Ecto neural progenitor cell (in vitro differentiated cells): ENCODE results near the gene GAD1.
A peak's percentile ranks its signal among the peaks of the same experiment; 100 is the strongest.

ENCODE experiments used
- DNase-seq: peaks from one replicate; pipeline ENCODE4 v3.0.0-alpha.2; 2018; ENCODE audit warnings: low spot score

GAD1 gene

DNA sequence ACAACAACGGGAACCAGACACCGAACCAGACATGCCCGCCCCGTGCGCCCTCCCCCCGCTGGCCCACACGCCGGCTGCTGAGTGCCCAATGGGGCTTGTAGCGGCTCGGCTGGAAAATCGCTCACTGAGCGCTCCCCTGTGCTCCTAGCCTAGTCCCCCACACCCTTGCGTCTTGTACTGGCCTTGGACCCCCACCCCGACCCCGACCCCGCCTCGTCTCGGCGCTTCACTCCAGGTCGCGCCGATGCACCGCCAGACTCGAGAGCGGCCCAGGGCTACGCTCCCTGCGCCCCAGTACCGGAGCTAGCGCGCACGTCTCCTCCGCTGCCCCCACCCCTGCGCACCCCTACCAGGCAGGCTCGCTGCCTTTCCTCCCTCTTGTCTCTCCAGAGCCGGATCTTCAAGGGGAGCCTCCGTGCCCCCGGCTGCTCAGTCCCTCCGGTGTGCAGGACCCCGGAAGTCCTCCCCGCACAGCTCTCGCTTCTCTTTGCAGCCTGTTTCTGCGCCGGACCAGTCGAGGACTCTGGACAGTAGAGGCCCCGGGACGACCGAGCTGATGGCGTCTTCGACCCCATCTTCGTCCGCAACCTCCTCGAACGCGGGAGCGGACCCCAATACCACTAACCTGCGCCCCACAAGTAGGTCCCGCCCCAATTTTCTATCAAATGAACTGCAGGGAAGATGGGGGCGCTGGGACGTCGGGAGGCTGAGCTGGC, 1.5 kb downstream of the GAD1 start:
- peak; percentile 76 for DNase-seq

DNA sequence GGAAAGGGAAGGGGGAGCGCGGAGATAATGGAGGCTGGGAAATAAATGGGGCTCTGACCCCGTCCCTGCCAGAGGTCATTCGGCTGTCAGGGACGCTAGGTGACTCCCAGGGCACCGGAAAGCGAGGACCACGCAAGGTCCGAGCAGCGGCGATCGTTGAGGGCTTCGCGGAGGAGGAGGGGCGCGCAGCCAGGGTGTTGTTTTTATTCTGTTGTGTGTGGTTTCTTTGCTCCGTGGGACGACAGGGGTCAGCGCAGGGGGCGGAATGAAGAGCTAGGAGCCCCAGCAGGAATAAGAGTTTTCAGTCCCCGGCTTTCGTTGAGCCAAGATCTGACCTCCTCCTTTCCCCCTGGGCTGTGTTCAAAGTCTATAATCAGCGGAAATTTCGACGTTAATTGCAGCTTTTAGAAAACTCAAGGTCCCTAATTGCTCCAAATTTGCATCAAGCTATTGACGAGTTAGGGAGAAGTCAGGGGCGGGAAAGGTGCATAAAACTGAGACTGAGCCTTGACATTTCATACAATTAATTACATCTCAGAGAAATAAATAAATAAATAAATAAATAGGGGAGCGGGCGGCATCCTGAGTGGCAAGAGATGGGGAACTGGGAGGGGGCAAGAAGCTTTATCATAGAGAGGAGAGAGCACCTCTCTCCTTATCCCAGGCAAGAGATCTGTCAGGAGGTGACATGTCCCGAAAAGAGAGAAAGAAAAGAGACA, 2.2 kb downstream of the GAD1 start:
- no peak for DNase-seq

DNA sequence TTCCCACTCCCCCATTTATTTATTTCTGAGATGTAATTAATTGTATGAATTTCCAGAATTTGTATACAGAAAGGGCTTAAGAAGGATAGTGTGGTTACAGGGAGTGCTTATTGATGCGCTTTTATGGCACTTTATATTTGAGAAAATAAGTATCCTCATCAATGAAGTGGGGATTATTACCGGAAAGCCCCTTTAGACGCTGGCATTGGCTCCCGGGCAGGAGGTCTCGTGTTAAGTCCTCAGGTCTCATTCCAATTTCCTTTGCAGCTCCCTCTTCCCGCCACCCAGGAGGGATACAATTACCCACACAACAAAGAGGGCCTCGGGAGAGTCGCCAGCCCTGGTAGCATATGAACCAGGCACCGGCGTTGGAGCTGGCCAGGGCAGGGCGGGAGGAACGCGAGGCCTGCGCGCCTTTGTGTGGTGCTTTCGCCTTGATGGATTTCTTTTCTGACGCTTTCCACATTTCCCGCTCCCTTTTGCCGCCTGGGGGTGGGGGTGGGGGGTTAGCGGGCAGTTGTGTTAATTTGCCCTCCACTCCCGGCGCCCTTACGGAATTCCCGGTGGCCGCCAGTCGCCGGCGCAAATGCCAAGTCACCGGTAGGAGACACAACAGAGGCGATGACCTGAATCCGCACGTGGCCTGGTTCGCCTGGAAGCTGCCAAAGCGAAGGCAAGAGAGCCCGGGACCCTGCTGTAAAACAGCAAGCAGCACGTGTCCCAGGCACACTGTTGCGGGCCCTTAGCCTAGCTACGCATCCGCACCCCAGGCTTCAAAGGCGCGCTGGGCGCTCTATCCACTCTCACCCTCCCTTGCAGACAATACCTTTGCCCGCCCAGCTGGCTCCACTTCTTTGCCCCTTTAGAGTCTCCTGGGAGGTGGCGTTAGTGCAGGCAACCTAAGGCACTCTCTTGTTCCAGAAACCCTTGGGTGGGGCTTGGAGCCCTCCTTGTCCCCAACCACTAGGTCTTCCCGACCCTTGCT, 3.3 kb downstream of the GAD1 start:
- DNase-seq = peak; percentile 70

DNA sequence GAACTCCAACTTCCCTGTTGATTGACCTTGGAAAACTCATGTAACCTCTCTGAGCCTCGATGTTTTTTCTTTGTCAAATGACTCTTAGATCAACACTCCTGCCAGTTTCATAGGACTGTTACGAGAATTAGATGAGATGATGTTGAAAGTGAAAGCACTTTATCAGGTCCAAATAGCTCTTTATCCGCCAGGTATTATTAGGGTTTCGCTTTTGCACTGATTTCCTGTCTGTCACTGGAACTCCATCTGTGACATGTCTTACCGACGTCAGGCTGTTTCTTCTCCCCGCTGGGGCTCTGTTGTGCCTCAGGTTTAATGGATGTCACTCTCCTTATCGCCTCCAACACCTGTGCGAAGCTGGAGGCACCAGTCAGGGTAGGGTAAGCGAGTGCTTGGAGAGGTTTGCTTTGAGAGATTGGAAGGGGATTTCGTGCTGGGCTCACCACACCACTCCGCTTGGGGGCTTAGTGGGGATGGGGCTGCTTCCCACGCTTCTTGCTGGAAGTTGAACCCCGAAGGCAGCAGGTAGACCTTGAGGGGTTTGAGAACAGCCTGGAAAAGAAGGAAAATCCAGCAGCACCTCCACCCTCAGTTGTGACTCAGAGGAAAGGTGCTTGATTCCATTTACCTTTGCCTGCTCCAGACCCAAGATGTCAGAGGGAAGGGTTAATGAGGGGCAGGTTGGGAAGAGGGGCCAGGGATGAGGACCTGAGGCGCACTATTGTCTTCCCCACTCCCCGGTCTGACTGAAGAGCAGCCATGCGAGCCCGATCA, 4.3 kb downstream of the GAD1 start:
- DNase-seq = no peak

DNA sequence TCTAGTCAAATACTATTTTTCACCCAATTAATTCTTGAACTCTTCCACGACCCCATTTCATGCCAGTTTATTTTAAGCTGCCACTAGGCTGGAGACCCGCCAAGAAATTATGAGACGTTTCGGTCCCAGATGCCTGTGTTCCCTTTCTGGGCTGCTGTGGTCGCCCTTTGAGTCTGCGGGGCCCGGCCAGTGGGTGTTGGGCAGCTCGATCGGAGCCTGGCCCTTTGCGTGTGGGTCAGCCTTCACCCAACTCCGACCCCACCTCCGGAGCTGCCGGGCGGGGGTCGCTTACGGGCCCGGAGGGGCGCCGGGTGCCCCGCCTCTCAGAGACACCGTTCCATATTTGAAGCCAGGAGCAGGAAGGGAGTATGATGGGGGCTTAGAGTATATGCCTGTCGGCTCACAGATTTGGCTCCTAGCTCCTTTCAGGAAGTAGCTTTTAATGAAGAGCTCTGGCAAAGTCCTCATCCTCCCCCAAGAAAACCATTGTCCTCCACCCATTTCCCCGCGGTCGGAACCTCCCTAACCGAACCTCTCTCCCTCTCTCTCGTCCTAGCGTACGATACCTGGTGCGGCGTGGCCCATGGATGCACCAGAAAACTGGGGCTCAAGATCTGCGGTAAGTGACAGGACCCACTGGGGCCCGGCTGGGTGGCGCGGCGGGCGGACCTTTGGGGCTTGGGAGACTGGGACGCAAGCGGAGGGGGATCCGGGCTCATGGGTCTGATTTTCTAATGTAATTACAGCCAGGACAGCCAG, 5.0 kb downstream of the GAD1 start:
- DNase-seq = no peak

DNA sequence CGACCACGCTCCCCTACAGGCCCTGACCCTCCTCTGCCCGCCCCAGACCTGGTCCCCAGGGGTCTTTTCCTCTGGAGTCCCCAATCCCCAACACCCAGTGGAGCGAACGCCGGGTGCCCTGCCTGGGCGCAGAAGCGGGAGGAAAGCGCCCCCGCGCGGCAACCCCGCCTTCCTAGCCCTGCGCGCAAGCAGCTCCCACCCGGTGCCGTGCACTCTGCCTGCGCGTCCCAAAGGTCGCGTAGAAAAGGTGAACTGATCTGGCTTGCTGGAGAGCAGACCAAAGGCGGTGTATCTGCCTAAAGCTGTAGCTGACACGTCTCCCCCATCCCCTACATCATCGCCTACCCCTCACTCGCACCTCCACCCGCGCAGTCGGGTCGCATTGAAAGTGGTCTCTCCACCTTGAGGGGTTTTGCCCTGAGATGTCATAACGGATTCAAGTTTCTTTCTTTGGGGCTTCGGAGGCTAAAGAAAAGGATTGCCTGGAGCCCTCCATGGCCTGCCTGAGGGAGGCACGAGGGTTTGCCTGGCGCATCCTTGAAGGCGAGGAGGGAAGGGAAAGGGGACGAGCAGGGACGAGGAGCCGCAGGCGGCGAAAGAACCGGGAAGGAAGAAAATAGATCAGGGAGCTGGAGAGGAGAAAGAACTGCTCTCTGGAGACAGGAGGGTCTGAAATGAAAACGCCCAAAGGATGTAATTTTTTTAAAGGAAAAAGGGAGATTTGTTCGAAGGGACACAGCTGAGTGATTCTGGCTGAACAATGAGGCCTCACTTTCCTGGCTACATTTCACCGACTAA, 5.8 kb downstream of the GAD1 start:
- peak; percentile 79 for DNase-seq

DNA sequence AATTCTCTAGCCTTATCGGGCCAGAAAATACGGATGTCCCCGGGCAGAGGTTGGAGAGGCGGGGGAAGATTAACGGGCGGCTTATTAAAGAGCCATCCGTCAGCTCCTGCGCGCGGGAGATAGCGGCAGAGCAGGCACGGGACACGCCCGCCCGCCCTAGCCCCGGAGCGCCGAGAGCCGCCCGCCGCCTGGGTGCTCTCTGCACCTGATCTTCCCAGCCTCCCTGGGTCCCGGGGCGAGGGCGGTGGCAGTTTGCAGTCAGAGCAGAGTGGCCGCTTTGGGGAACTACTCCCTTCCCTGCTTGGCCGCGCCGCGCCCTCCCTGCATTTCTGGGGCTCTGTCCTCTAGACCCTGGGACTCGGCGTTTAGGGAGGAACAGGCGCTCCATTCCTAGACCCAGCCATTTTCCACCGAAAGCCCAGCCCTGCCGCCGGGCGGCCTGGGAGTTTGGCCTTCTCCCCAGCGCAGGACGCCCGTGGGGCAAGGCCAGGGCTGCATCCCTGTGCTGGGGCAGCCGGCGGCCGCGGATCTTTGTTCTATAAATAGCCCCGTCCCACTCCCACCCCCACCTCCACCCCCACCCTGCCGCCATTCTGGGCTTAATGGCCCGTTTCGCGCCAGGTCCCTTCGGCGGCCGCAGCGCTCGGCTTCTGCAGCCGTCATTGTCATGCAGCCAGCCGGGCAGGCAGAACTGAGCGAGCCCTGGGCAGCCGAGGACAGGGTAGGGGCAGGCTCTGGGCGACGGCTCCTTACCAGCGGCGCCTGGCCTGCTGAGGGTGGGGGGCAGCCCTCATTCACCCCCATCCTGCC, 6.6 kb downstream of the GAD1 start:
- DNase-seq = peak; percentile 74

DNA sequence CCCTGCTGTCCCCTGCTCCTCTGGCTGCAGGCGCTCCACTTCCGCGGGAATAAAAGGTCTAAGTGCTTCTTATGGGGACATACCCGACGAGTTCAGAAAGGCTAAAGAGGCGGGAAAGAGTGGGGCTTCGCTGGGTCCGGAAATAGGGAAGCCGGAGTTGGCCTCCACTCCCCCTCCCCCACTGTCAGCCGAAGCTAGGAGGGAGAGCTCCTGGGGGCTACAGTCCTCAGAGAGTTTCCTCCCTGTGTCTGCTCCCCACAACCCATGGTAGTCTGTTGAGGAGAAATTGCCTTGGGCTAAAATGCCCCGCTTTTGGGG, 7.2 kb downstream of the GAD1 start:
- no peak for DNase-seq

DNA sequence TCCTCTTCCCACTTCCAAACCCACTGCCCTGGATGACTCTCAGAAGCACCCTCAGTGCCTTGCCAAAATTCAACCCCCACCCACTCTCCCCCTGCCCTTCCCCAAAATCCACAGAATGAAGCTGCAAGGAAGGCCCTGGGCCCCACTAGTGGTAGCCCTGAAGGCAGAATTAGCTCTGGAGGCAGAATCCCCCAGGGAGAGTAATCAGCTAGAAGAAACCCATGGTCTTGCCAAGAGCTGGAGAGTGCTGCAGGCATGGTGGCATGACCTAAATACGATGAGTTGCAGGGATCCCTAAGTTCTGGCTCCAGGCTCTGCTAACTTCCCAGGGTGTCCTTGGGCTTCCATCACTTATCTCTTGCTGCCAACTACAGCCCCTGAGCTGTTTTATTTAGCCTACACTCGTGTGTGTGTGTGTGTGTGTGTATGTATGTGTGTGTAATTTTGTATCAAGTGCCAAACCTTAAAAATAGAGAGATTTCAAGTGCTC, 7.9 kb downstream of the GAD1 start:
- DNase-seq = no peak

DNA sequence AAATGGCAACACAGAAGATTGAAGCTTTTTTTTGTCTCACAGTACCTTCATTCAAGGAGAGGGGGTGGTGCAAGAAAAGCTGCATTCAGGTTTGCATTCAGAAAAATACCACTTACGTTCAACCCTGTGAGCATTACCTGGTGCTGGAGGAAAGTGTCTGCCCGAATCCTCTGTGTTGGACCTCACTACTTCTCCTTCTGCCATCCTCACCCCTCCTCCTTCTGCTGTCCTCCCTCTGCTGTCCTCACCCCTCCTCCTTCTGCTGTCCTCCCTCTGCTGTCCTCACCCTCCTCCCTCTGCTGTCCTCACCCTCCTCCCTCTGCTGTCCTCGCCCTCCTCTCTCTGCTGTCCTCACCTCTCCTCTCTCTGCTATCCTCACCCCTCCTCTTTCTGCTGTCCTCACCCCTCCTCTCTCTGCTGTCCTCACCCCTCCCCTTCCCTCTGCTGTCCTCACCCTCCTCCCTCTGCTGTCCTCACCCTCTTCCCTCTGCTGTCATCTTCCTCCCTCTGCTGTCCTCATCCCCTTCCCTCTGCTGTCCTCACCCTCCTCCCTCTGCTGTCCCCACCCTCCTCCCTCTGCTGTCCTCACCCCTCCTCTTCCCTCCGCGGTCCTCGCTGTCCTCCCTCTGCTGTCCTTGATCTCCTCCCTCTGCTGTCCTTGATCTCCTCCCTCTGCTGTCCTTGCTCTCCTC, 11.3 kb downstream of the GAD1 start:
- DNase-seq = no peak

DNA sequence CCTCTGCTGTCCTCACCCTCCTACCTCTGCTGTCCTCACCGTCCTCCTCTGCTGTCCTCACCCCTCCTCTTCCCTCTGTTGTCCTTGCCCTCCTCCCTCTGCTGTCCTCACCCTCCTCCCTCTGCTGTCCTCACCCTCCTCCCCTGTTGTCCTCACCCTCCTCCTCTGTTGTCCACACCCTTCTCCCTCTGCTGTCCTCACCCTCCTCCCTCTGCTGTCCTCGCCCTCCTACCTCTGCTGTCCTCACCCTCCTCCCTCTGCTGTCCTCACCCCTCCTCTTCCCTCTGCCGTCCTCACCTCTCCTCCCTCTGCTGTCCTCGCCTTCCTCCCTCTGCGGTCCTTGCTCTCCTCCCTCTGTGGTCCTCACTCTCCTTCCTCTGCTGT, 11.8 kb downstream of the GAD1 start:
- no peak for DNase-seq

DNA sequence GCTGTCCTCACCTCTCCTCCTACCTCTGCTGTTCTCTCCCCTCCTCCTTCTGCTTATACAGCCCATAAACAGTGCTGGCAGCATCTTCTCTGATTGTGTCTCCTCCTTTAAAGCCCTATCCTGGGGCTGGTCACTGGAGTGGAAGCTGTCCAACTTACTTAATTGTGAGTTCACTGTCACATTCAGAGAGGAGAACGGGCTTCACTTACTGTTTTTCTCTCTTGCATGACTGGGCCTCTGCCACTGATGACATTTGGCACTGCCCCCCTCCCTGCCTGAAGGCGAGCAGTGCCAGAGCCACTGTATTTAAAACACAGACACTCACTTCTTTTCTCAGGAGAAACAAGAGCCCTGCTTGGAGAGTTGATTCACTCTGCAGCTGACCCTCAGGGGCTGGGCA, 12.3 kb downstream of the GAD1 start:
- no peak for DNase-seq

DNA sequence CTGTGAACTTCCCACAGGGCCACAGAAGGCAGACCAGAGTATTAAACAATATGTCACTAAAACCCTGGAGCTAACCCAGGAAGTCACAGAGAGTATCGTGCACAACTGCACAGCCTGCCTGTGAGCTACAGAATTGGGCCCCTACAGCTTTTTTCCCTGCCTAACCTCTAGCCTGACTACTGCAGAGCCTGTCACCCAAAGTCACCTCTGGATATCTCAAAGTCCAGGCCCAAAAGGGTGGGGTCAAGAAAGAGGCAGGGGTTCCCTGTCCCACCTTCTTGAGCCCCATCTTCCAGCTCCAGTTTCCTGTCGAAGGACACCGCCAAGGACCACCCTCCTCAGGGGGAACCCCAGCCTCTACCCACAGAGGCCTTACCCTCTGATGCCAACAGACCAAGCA, 13.5 kb downstream of the GAD1 start:
- no peak for DNase-seq

DNA sequence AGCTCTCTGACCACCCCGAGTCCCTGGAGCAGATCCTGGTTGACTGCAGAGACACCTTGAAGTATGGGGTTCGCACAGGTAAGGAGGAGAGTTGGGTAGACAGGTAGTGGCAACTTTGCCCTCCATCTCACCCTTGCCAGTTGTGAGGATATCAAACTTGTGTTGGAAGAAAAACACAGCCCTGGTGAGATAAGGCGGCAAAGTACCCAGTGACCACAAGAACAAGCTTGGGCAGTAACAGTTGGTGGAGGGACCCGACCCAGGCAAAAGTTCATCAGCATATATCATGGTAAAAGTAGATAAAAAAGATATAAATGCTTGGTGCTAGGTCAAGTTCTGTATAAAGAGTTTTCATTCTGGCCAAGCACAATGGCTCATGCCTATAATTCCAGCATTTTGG, 14.4 kb downstream of the GAD1 start:
- no peak for DNase-seq

DNA sequence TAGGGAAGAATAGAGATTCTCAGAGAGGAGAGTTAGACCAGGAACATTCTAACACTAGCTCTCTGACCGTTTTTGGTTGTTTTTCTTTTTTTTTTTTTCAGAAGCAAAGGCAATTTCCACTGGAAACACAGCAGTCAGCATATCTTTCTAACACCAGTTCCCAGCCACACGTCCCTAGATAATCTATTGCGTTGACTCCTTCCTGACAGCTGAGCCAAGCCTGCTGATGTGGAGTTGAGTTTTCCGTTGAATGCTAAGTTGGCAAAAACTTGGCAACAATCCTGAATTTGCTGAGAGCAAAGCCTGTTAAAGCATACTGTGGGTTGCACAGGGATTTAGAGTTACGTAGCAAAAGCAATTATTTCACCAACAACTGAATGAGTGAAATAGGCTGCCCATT, 19.3 kb downstream of the GAD1 start:
- no peak for DNase-seq

DNA sequence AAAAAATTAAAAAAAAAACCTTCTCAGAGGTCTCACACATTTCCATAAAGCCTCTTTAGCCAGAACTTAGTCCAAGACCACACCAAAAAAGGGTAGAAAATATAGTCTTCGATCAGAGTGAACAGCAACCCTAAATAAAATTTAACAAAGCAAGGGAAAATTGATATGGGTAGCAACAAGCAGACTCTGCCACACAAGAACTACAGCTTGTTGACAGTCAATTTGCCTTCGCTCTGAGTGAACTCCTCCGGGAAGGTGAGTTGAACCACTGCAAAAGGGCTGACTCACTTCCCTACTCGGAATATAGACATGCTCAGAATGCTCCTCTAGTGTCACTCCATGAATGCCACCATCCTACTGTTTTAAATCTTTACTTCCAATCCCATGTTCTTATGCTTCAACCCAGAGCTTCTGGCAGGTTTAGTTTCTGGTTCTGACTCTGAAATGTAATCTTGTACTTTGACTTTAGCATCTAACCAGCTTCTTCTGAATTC, 24.1 kb downstream of the GAD1 start:
- no peak for DNase-seq

DNA sequence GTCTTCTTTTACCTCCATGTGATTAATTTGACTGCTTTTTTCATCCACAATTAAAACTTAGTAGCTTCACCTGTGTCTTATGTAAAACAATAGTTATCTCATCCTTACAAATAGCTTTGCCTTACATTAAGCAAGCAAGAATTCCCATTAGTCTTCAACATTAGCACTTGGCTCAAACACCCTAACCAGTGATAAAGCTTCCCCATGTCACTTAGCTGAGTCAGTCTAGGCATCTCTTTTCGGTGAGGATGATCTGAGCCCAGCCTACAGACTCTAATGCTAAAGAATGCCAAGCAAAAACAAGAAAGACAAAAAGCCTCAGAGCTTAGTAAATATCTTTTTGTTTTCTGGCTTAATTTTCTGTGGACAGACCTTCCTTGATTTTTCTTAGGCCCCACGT, 26.1 kb downstream of the GAD1 start:
- no peak for DNase-seq

DNA sequence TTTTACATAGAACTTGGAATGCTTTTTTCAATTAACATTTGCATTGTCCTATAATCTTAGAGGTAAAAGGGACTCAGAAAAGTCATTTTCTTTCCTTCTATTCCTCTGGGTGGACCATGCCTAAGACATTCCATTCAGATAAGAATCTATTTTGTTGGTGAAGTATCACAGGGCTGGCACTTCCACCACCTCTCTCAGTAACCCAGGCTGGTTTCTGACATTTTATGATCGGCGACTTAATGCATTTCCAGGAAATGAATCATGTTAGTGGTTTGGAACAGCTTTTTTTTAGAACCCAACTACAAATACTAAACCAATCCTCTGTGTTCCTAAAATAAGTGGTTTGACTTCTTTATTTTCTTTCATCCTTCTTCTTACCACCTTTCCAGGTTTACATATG, 27.0 kb downstream of the GAD1 start:
- DNase-seq = no peak

DNA sequence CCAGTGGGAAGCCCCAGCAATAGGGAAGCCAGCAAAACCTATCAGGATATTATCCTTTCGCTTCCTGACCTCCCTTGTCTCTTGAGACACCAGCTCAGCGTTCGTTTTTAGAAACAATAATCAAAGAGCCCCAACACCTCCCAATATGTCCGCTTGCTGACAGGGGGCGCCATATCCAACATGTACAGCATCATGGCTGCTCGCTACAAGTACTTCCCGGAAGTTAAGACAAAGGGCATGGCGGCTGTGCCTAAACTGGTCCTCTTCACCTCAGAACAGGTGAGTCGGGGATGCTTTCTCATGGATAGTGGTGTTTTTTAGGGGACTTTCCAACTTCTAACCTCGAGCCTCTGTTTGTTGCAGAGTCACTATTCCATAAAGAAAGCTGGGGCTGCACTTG, 28.7 kb downstream of the GAD1 start:
- DNase-seq = no peak
